Measurements from ENCODE around the gene ADCY9. TPM values are rescaled to one million over a fixed set of nuclear protein-coding genes. Genes with fewer than 3 reads are reported as not detected.

Gene ADCY9
- total RNA-seq, 1 donor from 2014 or later: 31.9 TPM

GRCh38 chr16:4015275-4016004 is 100.8 kb downstream of the ADCY9 start:
- H3K9me3 Mint-ChIP-seq (ENCODE audit: low read depth): no peaks in the 10 kb centered on the region

DNA sequence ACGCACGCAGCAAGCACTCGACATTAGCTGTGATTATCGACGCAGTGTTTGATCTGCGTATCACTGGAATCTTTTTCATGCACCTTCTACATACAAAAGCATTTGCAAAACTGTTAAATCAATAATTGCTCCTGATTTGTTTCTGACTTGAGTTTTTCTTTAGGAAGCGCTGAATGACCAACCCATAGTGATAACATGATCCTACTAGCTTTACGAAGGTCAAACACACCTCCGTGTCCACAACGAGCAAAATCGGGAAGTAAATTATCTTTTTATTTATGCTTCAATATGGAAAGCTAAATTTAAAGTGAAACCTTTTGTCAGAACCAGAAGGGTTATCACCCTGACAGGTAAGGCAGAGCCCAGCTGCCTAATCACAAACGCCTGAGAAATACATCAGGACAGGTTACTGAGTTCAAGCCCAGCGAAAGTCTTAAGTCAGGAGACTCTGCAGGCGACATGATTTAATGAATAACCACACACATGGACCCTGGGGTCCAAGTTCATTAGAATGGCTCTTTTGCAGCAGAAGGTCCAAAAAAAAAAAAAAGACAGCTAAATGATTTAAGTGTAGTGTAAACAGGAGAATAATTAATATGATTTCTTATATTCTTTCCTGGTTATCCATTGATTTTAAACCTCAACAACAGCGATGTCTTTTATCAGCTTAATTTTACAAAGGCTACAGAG is 104.2 kb downstream of the ADCY9 start:
- H3K4me1 Mint-ChIP-seq (ENCODE audit: low read depth): peaks cover 56% of the 10 kb centered on the region
- H3K36me3 Mint-ChIP-seq (ENCODE audit: low read depth): peaks cover 1% of the 10 kb centered on the region
- H3K4me3 Mint-ChIP-seq (ENCODE audit: unreplicated experiment): no peak overlapping the region
- H3K9me3 Mint-ChIP-seq (ENCODE audit: low read depth): no peaks in the 10 kb centered on the region
- peak overlapping the region; percentile 91 for H3K27ac Mint-ChIP-seq (ENCODE audit: unreplicated experiment)
- TF ChIP-seq, protein P1, sequence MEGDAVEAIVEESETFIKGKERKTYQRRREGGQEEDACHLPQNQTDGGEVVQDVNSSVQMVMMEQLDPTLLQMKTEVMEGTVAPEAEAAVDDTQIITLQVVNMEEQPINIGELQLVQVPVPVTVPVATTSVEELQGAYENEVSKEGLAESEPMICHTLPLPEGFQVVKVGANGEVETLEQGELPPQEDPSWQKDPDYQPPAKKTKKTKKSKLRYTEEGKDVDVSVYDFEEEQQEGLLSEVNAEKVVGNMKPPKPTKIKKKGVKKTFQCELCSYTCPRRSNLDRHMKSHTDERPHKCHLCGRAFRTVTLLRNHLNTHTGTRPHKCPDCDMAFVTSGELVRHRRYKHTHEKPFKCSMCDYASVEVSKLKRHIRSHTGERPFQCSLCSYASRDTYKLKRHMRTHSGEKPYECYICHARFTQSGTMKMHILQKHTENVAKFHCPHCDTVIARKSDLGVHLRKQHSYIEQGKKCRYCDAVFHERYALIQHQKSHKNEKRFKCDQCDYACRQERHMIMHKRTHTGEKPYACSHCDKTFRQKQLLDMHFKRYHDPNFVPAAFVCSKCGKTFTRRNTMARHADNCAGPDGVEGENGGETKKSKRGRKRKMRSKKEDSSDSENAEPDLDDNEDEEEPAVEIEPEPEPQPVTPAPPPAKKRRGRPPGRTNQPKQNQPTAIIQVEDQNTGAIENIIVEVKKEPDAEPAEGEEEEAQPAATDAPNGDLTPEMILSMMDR (IDR thresholded peaks at IDR 0.05): no peak
- DNase-seq (ENCODE audit: low spot score): no peak
- no peaks in the 10 kb centered on the region for H3K27me3 Mint-ChIP-seq (ENCODE audit: low read depth)

More at GRCh38 chr16:4015275-4016004, 100.8 kb downstream of the ADCY9 start:
- peaks cover 66% of the 10 kb centered on the region for H3K4me1 Mint-ChIP-seq (ENCODE audit: low read depth)
- TF ChIP-seq, protein P1 (IDR thresholded peaks at IDR 0.05): no peak
- no peak for DNase-seq (ENCODE audit: low spot score)
- no peak overlapping the region for H3K4me3 Mint-ChIP-seq (ENCODE audit: unreplicated experiment)
- no peaks in the 10 kb centered on the region for H3K27me3 Mint-ChIP-seq (ENCODE audit: low read depth)
- H3K27ac Mint-ChIP-seq (ENCODE audit: unreplicated experiment): no peak overlapping the region
- no peaks in the 10 kb centered on the region for H3K36me3 Mint-ChIP-seq (ENCODE audit: low read depth)

- Mint-ChIP-seq H3K4me3 (ENCODE audit: unreplicated experiment) (no peak overlapping the region), H3K9me3 (ENCODE audit: low read depth) (no peaks in the 10 kb centered on the region), H3K27ac (ENCODE audit: unreplicated experiment) (peak overlapping the region; percentile 87), H3K36me3 (ENCODE audit: low read depth) (peaks cover 4% of the 10 kb centered on the region), H3K4me1 (ENCODE audit: low read depth) (peaks cover 53% of the 10 kb centered on the region), H3K27me3 (ENCODE audit: low read depth) (no peaks in the 10 kb centered on the region)
- TF ChIP-seq, protein P1 (IDR thresholded peaks at IDR 0.05): no peak
- DNase-seq (ENCODE audit: low spot score): no peak
Observed at GRCh38 chr16:4011225-4011939, 104.9 kb downstream of the ADCY9 start.

- Mint-ChIP-seq H3K4me1 (ENCODE audit: low read depth) (peaks cover 48% of the 10 kb centered on the region), H3K36me3 (ENCODE audit: low read depth) (peaks cover 4% of the 10 kb centered on the region), H3K27me3 (ENCODE audit: low read depth) (no peaks in the 10 kb centered on the region), H3K4me3 (ENCODE audit: unreplicated experiment) (no peak overlapping the region), H3K27ac (ENCODE audit: unreplicated experiment) (peak overlapping the region; percentile 87), H3K9me3 (ENCODE audit: low read depth) (no peaks in the 10 kb centered on the region)
- TF ChIP-seq, protein P1 (IDR thresholded peaks at IDR 0.05): no peak
- no peak for DNase-seq (ENCODE audit: low spot score)
Observed at GRCh38 chr16:4010225-4011158, 105.8 kb downstream of the ADCY9 start.
